Neuronal stem cell (in vitro differentiated cells): ENCODE results near the gene TMEM132E.

Source experiments
- DNase-seq: peaks from one replicate; pipeline ENCODE4 v3.0.0-alpha.2; 2013; ENCODE audit warnings: low spot score
- H2AFZ ChIP-seq: one replicate; pipeline ENCODE4 v1.6.1; 2013; ENCODE audit warnings: mild to moderate bottlenecking, low read length, inconsistent platforms
- H2AK5ac ChIP-seq: 2 replicates; pipeline ENCODE4 v1.6.1; 2013; ENCODE audit warnings: low read depth, mild to moderate bottlenecking, inconsistent platforms, low read length, moderate library complexity, mixed read lengths
- H2BK120ac ChIP-seq: 2 replicates; pipeline ENCODE4 v1.6.1; 2013; ENCODE audit warnings: low read depth, mild to moderate bottlenecking, inconsistent platforms, low read length, moderate library complexity, mixed read lengths
- H2BK12ac ChIP-seq: one replicate; pipeline ENCODE4 v1.6.1; 2013; ENCODE audit warnings: low read length, inconsistent platforms
- H2BK15ac ChIP-seq: 2 replicates; pipeline ENCODE4 v1.6.1; 2013; ENCODE audit warnings: mild to moderate bottlenecking, low read length, inconsistent platforms, mixed read lengths
- H2BK5ac ChIP-seq: one replicate; pipeline ENCODE4 v1.6.1; 2013; ENCODE audit warnings: inconsistent platforms, mild to moderate bottlenecking, low read length, moderate library complexity
- H3K14ac ChIP-seq: one replicate; pipeline ENCODE4 v1.6.1; 2013; ENCODE audit warnings: low read length, inconsistent platforms
- H3K18ac ChIP-seq: 2 replicates; pipeline ENCODE4 v1.6.1; 2013; ENCODE audit warnings: low read length, inconsistent platforms
- H3K23ac ChIP-seq: 2 replicates; pipeline ENCODE4 v1.6.1; 2013; ENCODE audit warnings: low read depth, mild to moderate bottlenecking, mixed read lengths, low read length, inconsistent platforms; ENCODE audit not compliant: poor library complexity
- H3K27ac ChIP-seq: replicated peaks from 3 replicates; pipeline ENCODE4 v1.5.1; 2013; ENCODE audit warnings: low read length, inconsistent platforms
- H3K27me3 ChIP-seq, 3 experiments: 2 replicates each; pipeline ENCODE4 v1.6.1; 2013; ENCODE audit warnings: low read length in 3 of 3, mild to moderate bottlenecking in 2 of 3, inconsistent platforms in 1 of 3, low read depth in 1 of 3, mixed read lengths in 1 of 3, moderate library complexity in 1 of 3; ENCODE audit not compliant: control insufficient read depth in 3 of 3, insufficient read depth in 3 of 3
- H3K36me3 ChIP-seq, 2 donors: replicated peaks in 1 of 2; 2 replicates each; pipeline ENCODE4 v1.6.1; 2013; ENCODE audit warnings: low read length in 2 of 2; ENCODE audit not compliant: control insufficient read depth in 2 of 2, insufficient read depth in 2 of 2
- H3K4ac ChIP-seq: 2 replicates; pipeline ENCODE4 v1.6.1; 2013; ENCODE audit warnings: inconsistent platforms, mild to moderate bottlenecking, low read length, moderate library complexity
- H3K4me1 ChIP-seq, 2 donors: 1 replicate in 1 of 2; 2 replicates in 1 of 2; pipeline ENCODE4 v1.6.1; 2013; ENCODE audit warnings: low read length in 2 of 2, low read depth in 1 of 2; ENCODE audit not compliant: control insufficient read depth in 2 of 2, insufficient read depth in 1 of 2
- H3K4me2 ChIP-seq: one replicate; pipeline ENCODE4 v1.6.1; 2013; ENCODE audit warnings: mild to moderate bottlenecking, low read length, inconsistent platforms; ENCODE audit not compliant: insufficient read depth, poor library complexity, severe bottlenecking
- H3K4me3 ChIP-seq, 2 donors: 2 replicates each; pipeline ENCODE4 v1.5.1; 2013; ENCODE audit warnings: low read length in 2 of 2, mild to moderate bottlenecking in 2 of 2, inconsistent platforms in 1 of 2, moderate library complexity in 1 of 2
- H3K79me1 ChIP-seq: one replicate; pipeline ENCODE4 v1.6.1; 2013; ENCODE audit warnings: low read depth, mild to moderate bottlenecking, inconsistent platforms, low read length, moderate library complexity
- H3K9ac ChIP-seq: one replicate; pipeline ENCODE4 v1.6.1; 2013; ENCODE audit warnings: mild to moderate bottlenecking, low read depth, low read length, inconsistent platforms; ENCODE audit not compliant: poor library complexity
- H3K9me3 ChIP-seq, 2 donors: replicated peaks in 1 of 2; 2 replicates each; pipeline versions ENCODE3 to v1.6.1; 2013; ENCODE audit warnings: low read length in 2 of 2, mild to moderate bottlenecking in 2 of 2, inconsistent platforms in 1 of 2, low read depth in 1 of 2, mixed read lengths in 1 of 2, moderate library complexity in 1 of 2; ENCODE audit not compliant: control insufficient read depth in 2 of 2, insufficient read depth in 1 of 2
- H4K8ac ChIP-seq: one replicate; pipeline ENCODE4 v1.6.1; 2013; ENCODE audit warnings: low read depth, mild to moderate bottlenecking, inconsistent platforms, low read length, moderate library complexity
- H4K91ac ChIP-seq: one replicate; pipeline ENCODE4 v1.6.1; 2013; ENCODE audit warnings: low read length, low read depth, mild to moderate bottlenecking, inconsistent platforms; ENCODE audit not compliant: poor library complexity
- WGBS, 2 donors: extraction: QIAGEN DNeasy Blood & Tissue Kit; methylation state at CpG; one replicate each; pipeline ENCODE4 v1.1.7; 2013; ENCODE audit warnings: missing lambda C conversion rate in 2 of 2, mixed read lengths in 1 of 2; ENCODE audit not compliant: insufficient read length in 2 of 2, insufficient replicate concordance in 1 of 2; ENCODE audit errors: extremely low coverage in 2 of 2; 5-methylcytosine and 5-hydroxymethylcytosine counted together

The TMEM132E gene

DNA sequence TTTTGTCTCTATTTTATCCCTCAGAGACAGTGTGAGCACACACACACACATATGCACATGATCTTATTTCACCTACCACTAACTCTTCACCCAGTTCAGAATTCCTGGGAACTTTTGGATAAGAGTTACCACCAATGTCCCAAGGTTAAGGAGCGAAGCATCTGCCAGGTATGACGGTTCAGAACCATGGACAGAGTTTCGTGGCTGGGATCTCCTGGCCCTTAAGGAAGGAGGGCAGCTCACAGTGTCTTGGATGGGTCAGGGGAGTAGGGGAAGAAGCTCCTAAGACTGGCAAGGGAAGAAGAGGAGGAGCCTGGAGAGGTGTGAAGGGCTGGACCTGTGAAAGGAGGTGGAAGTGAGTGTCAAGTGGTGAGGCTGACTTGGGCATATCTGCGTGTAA lies 23.0 kb upstream of the TMEM132E start:
- Histone ChIP-seq H3K23ac (no peak overlapping the region), H3K14ac (no peak overlapping the region), H3K9me3 (no peaks in the 10 kb centered on the region), H2BK12ac (no peak overlapping the region), H4K8ac (no peak overlapping the region), H2BK15ac (no peak overlapping the region), H3K9ac (no peak overlapping the region), H2AFZ (no peak overlapping the region), H3K4ac (no peak overlapping the region), H3K79me1 (no peaks in the 10 kb centered on the region), H3K27me3 (peaks cover 0 to 2% (median 0%) of the 10 kb centered on the region in 3 experiments), H2AK5ac (no peak overlapping the region), H3K18ac (no peak overlapping the region), H3K36me3 (no peaks in the 10 kb centered on the region), H4K91ac (no peak overlapping the region), H3K4me2 (no peak overlapping the region), H3K4me3 (no peak overlapping the region), H3K27ac (no peak overlapping the region), H3K4me1 (peaks cover 0 to 2% of the 10 kb centered on the region in 2 donors), H2BK120ac (no peak overlapping the region), H2BK5ac (no peak overlapping the region)
- no CpG with 5 or more reads among the region's 4 CpGs for WGBS, 2 donors
- peak; percentile 54 for DNase-seq

DNA sequence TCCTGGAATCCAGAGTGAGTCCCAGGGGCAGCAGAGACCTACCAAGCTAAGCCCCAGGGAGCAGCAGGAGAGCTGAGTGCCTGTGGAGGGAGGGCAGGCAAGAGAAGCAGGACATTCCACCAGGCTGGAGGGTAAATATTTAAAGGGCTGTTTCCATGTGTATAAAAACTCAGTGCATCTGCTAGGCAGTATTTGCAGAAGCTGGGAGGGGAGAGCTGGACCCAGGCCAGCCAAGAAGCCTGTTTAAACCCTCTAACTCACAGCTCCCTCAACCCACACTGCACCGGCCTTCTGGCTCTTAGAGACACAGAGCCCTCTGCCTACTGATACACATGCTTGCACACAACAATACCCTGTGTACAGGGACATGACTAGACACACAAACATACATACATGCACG lies 22.5 kb upstream of the TMEM132E start:
- H2AFZ ChIP-seq, result no peak overlapping the region
- H2BK120ac ChIP-seq, result no peak overlapping the region
- no peak overlapping the region for H4K8ac ChIP-seq
- no peaks in the 10 kb centered on the region for H3K9me3 ChIP-seq
- no peak overlapping the region for H3K9ac ChIP-seq
- DNase-seq, result no peak
- no peak overlapping the region for H3K14ac ChIP-seq
- H3K4me2 ChIP-seq, result no peak overlapping the region
- H3K18ac ChIP-seq, result no peak overlapping the region
- no peak overlapping the region for H2AK5ac ChIP-seq
- peaks cover 0 to 2% (median 0%) of the 10 kb centered on the region in 3 experiments for H3K27me3 ChIP-seq
- no peak overlapping the region for H3K4ac ChIP-seq
- H4K91ac ChIP-seq, result no peak overlapping the region
- no peak overlapping the region for H2BK15ac ChIP-seq
- H3K79me1 ChIP-seq, result no peaks in the 10 kb centered on the region
- H3K36me3 ChIP-seq, result no peaks in the 10 kb centered on the region
- H3K23ac ChIP-seq, result no peak overlapping the region
- no peak overlapping the region for H3K27ac ChIP-seq
- H3K4me1 ChIP-seq, result peaks cover 0 to 2% of the 10 kb centered on the region in 2 donors
- peak overlapping the region; percentile 8 for H2BK5ac ChIP-seq
- WGBS, 2 donors, result no CpG with 5 or more reads among the region's 2 CpGs
- H2BK12ac ChIP-seq, result no peak overlapping the region
- peak overlapping the region in 1 of 2 donors; percentile 31 for H3K4me3 ChIP-seq

DNA sequence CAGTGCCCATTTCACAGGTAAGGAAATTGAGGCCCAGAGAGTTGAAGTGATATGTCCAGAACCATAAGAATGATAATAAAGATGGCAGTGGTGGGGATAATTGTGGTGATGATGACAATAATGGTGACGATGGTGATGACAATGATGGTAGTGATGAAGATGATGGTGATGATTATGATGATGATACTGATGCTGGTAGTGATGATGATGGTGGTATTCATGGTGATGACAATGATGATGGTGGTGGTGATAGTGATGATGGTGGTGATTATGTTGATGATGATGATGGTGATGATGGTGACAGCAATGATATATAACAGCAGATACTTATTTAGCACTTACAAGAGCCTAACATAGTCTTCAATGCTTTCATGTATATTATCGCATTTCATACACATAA lies 18.1 kb upstream of the TMEM132E start:
- no peak overlapping the region for H2AFZ ChIP-seq
- no CpG with 5 or more reads among the region's 2 CpGs for WGBS, 2 donors
- no peak overlapping the region for H3K4ac ChIP-seq
- H4K8ac ChIP-seq, result no peak overlapping the region
- peaks cover 0 to 3% (median 0%) of the 10 kb centered on the region in 3 experiments for H3K27me3 ChIP-seq
- no peak overlapping the region for H3K14ac ChIP-seq
- H3K4me1 ChIP-seq, result no peaks in the 10 kb centered on the region
- DNase-seq, result no peak
- no peak overlapping the region for H3K27ac ChIP-seq
- H3K4me2 ChIP-seq, result no peak overlapping the region
- H2AK5ac ChIP-seq, result no peak overlapping the region
- no peak overlapping the region for H3K9ac ChIP-seq
- no peak overlapping the region for H2BK15ac ChIP-seq
- no peak overlapping the region for H2BK120ac ChIP-seq
- H3K23ac ChIP-seq, result no peak overlapping the region
- H3K9me3 ChIP-seq, result no peaks in the 10 kb centered on the region
- H4K91ac ChIP-seq, result no peak overlapping the region
- H2BK5ac ChIP-seq, result no peak overlapping the region
- H3K18ac ChIP-seq, result no peak overlapping the region
- no peak overlapping the region for H3K4me3 ChIP-seq
- H2BK12ac ChIP-seq, result no peak overlapping the region
- H3K79me1 ChIP-seq, result no peaks in the 10 kb centered on the region
- H3K36me3 ChIP-seq, result no peaks in the 10 kb centered on the region

DNA sequence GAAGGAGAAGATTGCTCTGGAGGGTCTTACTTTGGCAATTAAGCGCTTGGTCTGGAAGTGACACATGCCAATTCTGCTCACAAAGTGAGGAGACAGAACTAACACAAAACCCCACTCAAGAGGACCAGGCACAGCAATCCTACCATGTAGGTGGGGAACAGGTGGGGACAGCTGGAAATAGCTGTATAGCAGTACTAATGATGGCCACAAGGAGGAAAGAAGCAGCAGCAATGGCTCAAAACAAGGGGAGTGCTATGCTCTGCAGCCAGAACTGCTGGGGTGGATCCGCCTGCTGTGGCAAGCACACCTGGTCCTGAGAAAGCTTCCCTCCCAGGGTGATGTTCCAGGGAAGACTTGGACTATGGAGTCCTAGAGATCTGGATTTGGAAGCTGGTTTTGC lies 17.0 kb upstream of the TMEM132E start:
- Histone ChIP-seq H3K9ac (no peak overlapping the region), H3K4ac (no peak overlapping the region), H3K79me1 (no peaks in the 10 kb centered on the region), H3K23ac (no peak overlapping the region), H2BK15ac (no peak overlapping the region), H3K4me2 (no peak overlapping the region), H3K4me3 (no peak overlapping the region), H3K4me1 (peaks cover 0 to 3% of the 10 kb centered on the region in 2 donors), H2BK120ac (no peak overlapping the region), H2AFZ (no peak overlapping the region), H4K8ac (no peak overlapping the region), H4K91ac (no peak overlapping the region), H3K9me3 (no peaks in the 10 kb centered on the region), H2BK12ac (no peak overlapping the region), H2AK5ac (no peak overlapping the region), H3K27ac (no peak overlapping the region), H3K36me3 (no peaks in the 10 kb centered on the region), H3K27me3 (peaks cover 0 to 7% (median 0%) of the 10 kb centered on the region in 3 experiments), H3K14ac (no peak overlapping the region), H3K18ac (no peak overlapping the region), H2BK5ac (no peak overlapping the region)
- WGBS, 2 donors, result no CpG with 5 or more reads among the region's 2 CpGs
- no peak for DNase-seq
